ENCODE data around the gene CHRNB2. TPM values are rescaled to one million over a fixed set of nuclear protein-coding genes. Genes with fewer than 3 reads are reported as not detected.

Gene CHRNB2
- polyA plus RNA-seq, 1 donor (not counting 4 experiments of a cell fraction or from before 2014, with no cell fraction given): 0.09 TPM

- Histone ChIP-seq H3K4me3 (ENCODE audit: control insufficient read depth in 2 of 3, extremely low read depth in 1 of 3, insufficient read depth in 2 of 3, low read depth in 1 of 3, low read length in 3 of 3) (no peak overlapping the region), H3K4me1 (ENCODE audit: control insufficient read depth, extremely low read depth, insufficient read depth, low read length) (no peaks in the 10 kb centered on the region), H3K9me1 (ENCODE audit: control insufficient read depth, extremely low read depth, insufficient read depth, low read length) (no peaks in the 10 kb centered on the region), H4K20me1 (ENCODE audit: control insufficient read depth, extremely low read depth, insufficient read depth, low read length) (peaks cover 3% of the 10 kb centered on the region), H3K79me2 (ENCODE audit: control insufficient read depth, insufficient read depth, low read length) (peaks cover 28% of the 10 kb centered on the region), H3K9me3 (ENCODE audit: control insufficient read depth, low read depth, low read length) (no peaks in the 10 kb centered on the region), H3K9ac (ENCODE audit: control insufficient read depth, extremely low read depth, insufficient read depth, low read length) (no peak overlapping the region), H3K27me3 (ENCODE audit: control insufficient read depth, extremely low read depth, insufficient read depth, low read length) (no peaks in the 10 kb centered on the region), H3K27ac (ENCODE audit: control insufficient read depth, insufficient read depth, low read length) (no peak overlapping the region), H2AFZ (ENCODE audit: control insufficient read depth, low read length) (no peak overlapping the region), H3K4me2 (ENCODE audit: control insufficient read depth, extremely low read depth, insufficient read depth, low read depth, low read length) (no peak overlapping the region), H3K36me3 (ENCODE audit: control insufficient read depth in 2 of 2, extremely low read depth in 1 of 2, insufficient read depth in 2 of 2, low read length in 2 of 2) (peaks cover 42 to 56% of the 10 kb centered on the region in 2 experiments)
- DNase-seq (ENCODE audit: low read depth, low spot score) (no peak), FAIRE-seq (no peak)
- dilution Hi-C loops (cut with MboI; ENCODE audit: extremely low pct_ligation_motif_present, low sequenced_read_pairs): no loop called here
- TF ChIP-seq CTCF (optimal IDR thresholded peaks at IDR 0.05 in 1 of 3, IDR thresholded peaks at IDR 0.05 in 1 of 3, conservative IDR thresholded peaks at IDR 0.05 in 1 of 3; ENCODE audit: extremely low read depth in 1 of 3, insufficient read depth in 2 of 3, low read length in 3 of 3) (no peak), EZH2 (IDR thresholded peaks at IDR 0.05; ENCODE audit: low read length) (no peak)
These were observed 28.0 kb downstream of the CHRNB2 start for GRCh38 chr1:154595621-154596020.

- dilution Hi-C loops (cut with MboI; ENCODE audit: extremely low pct_ligation_motif_present, low sequenced_read_pairs): no loop called here
- DNase-seq (ENCODE audit: low read depth, low spot score) (no peak), FAIRE-seq (no peak)
- H3K27ac ChIP-seq (ENCODE audit: control insufficient read depth, insufficient read depth, low read length): no peak overlapping the region
- peaks cover 45 to 52% of the 10 kb centered on the region in 2 experiments for H3K36me3 ChIP-seq (ENCODE audit: control insufficient read depth in 2 of 2, extremely low read depth in 1 of 2, insufficient read depth in 2 of 2, low read length in 2 of 2)
- H3K79me2 ChIP-seq (ENCODE audit: control insufficient read depth, insufficient read depth, low read length): peaks cover 61% of the 10 kb centered on the region
- H3K4me2 ChIP-seq (ENCODE audit: control insufficient read depth, extremely low read depth, insufficient read depth, low read depth, low read length): no peak overlapping the region
- H3K27me3 ChIP-seq (ENCODE audit: control insufficient read depth, extremely low read depth, insufficient read depth, low read length): no peaks in the 10 kb centered on the region
- no peaks in the 10 kb centered on the region for H3K9me3 ChIP-seq (ENCODE audit: control insufficient read depth, low read depth, low read length)
- no peak overlapping the region for H3K4me3 ChIP-seq (ENCODE audit: control insufficient read depth in 2 of 3, extremely low read depth in 1 of 3, insufficient read depth in 2 of 3, low read depth in 1 of 3, low read length in 3 of 3)
- peaks cover 10% of the 10 kb centered on the region for H4K20me1 ChIP-seq (ENCODE audit: control insufficient read depth, extremely low read depth, insufficient read depth, low read length)
- no peaks in the 10 kb centered on the region for H3K9me1 ChIP-seq (ENCODE audit: control insufficient read depth, extremely low read depth, insufficient read depth, low read length)
- TF ChIP-seq CTCF (optimal IDR thresholded peaks at IDR 0.05 in 1 of 3, IDR thresholded peaks at IDR 0.05 in 1 of 3, conservative IDR thresholded peaks at IDR 0.05 in 1 of 3; ENCODE audit: extremely low read depth in 1 of 3, insufficient read depth in 2 of 3, low read length in 3 of 3): no peak
- TF ChIP-seq EZH2 (IDR thresholded peaks at IDR 0.05; ENCODE audit: low read length): no peak
- no peaks in the 10 kb centered on the region for H3K4me1 ChIP-seq (ENCODE audit: control insufficient read depth, extremely low read depth, insufficient read depth, low read length)
- H3K9ac ChIP-seq (ENCODE audit: control insufficient read depth, extremely low read depth, insufficient read depth, low read length): no peak overlapping the region
- no peak overlapping the region for H2AFZ ChIP-seq (ENCODE audit: control insufficient read depth, low read length)
These were observed 31.5 kb downstream of the CHRNB2 start for GRCh38 chr1:154598871-154599635.
